ENCODE measurements around the gene FAR1.

The FAR1 gene

DNA sequence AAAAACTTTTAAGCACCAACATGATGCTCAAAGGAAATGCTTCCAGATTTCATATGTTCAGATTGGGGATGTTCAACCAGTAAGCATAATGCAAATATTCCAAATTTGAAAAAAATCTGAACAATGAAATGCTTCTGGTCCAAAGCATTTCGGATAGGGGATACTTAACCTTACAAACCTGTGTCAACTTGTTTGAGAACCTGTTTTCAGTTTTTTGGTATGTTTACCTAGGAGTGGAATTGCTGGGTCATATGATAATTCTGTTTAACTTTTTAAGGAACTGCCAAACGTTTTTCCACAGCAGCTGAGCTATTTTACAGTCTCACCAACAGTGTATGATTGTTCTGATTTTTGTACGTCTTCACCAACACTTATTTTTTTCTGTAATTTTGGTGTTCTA, 23.7 kb downstream of the FAR1 start:
- Histone ChIP-seq H3K4me2 (ENCODE audit: low read length) (no peak overlapping the region), H3K4me1 (ENCODE audit: insufficient read depth, low read length, severe bottlenecking) (no peaks in the 10 kb centered on the region), H3K27ac (ENCODE audit: low read depth, low read length, poor library complexity, severe bottlenecking) (no peak overlapping the region), H3K9ac (ENCODE audit: low read length) (no peak overlapping the region), H2AFZ (ENCODE audit: low read length) (no peak overlapping the region), H3K27me3 (ENCODE audit: insufficient read depth, low read length) (no peaks in the 10 kb centered on the region), H3K9me2 (ENCODE audit: low read depth, low read length) (no peaks in the 10 kb centered on the region), H3K36me3 (ENCODE audit: insufficient read depth, low read length) (peaks cover 43% of the 10 kb centered on the region), H3K9me3 (ENCODE audit: low read length) (no peaks in the 10 kb centered on the region), H3K79me2 (ENCODE audit: insufficient read depth, low read length) (peaks cover 68% of the 10 kb centered on the region), H4K20me1 (ENCODE audit: insufficient read depth, low read length) (no peaks in the 10 kb centered on the region), H3F3A (ENCODE audit: insufficient read depth, low read length) (no peaks in the 10 kb centered on the region), H3K4me3 (ENCODE audit: low read depth, low read length, poor library complexity, severe bottlenecking) (no peak overlapping the region)
- TF ChIP-seq, protein P1, sequence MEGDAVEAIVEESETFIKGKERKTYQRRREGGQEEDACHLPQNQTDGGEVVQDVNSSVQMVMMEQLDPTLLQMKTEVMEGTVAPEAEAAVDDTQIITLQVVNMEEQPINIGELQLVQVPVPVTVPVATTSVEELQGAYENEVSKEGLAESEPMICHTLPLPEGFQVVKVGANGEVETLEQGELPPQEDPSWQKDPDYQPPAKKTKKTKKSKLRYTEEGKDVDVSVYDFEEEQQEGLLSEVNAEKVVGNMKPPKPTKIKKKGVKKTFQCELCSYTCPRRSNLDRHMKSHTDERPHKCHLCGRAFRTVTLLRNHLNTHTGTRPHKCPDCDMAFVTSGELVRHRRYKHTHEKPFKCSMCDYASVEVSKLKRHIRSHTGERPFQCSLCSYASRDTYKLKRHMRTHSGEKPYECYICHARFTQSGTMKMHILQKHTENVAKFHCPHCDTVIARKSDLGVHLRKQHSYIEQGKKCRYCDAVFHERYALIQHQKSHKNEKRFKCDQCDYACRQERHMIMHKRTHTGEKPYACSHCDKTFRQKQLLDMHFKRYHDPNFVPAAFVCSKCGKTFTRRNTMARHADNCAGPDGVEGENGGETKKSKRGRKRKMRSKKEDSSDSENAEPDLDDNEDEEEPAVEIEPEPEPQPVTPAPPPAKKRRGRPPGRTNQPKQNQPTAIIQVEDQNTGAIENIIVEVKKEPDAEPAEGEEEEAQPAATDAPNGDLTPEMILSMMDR (IDR thresholded peaks at IDR 0.05; ENCODE audit: low read length) = no peak
- TF ChIP-seq EZH2 (IDR thresholded peaks at IDR 0.05; ENCODE audit: borderline replicate concordance, low read length) = no peak

DNA sequence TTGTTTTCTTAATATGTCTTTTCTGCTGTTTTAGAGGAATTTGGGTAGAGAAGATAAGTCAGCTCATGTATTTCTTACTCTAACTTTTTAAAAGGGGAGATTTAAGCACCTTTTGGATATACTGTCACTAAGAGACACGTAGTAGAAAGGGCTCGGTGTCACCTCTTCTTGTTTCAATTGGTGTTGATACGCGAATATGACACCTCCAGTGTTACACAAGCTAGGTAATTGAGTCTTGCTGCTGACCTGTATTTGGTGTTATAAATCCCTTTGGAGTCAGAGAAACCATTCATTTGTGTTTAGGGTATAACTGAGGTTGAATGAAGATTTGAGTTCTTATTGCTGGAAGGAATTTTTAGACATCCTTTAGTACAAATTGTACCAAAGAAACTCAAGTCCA, 25.6 kb downstream of the FAR1 start:
- Histone ChIP-seq H3F3A (ENCODE audit: insufficient read depth, low read length) (no peaks in the 10 kb centered on the region), H2AFZ (ENCODE audit: low read length) (no peak overlapping the region), H3K9ac (ENCODE audit: low read length) (no peak overlapping the region), H3K9me2 (ENCODE audit: low read depth, low read length) (no peaks in the 10 kb centered on the region), H3K4me3 (ENCODE audit: low read depth, low read length, poor library complexity, severe bottlenecking) (no peak overlapping the region), H3K4me1 (ENCODE audit: insufficient read depth, low read length, severe bottlenecking) (no peaks in the 10 kb centered on the region), H4K20me1 (ENCODE audit: insufficient read depth, low read length) (no peaks in the 10 kb centered on the region), H3K79me2 (ENCODE audit: insufficient read depth, low read length) (peaks cover 51% of the 10 kb centered on the region), H3K27me3 (ENCODE audit: insufficient read depth, low read length) (no peaks in the 10 kb centered on the region), H3K9me3 (ENCODE audit: low read length) (no peaks in the 10 kb centered on the region), H3K27ac (ENCODE audit: low read depth, low read length, poor library complexity, severe bottlenecking) (no peak overlapping the region), H3K4me2 (ENCODE audit: low read length) (no peak overlapping the region), H3K36me3 (ENCODE audit: insufficient read depth, low read length) (peaks cover 54% of the 10 kb centered on the region)
- TF ChIP-seq, protein P1 (IDR thresholded peaks at IDR 0.05; ENCODE audit: low read length) = no peak
- TF ChIP-seq EZH2 (IDR thresholded peaks at IDR 0.05; ENCODE audit: borderline replicate concordance, low read length) = no peak

GRCh38 chr11:13695886-13696285, 27.4 kb downstream of the FAR1 start:
- H3K4me3 ChIP-seq (ENCODE audit: low read depth, low read length, poor library complexity, severe bottlenecking) = no peak overlapping the region
- H3K79me2 ChIP-seq (ENCODE audit: insufficient read depth, low read length) = peaks cover 35% of the 10 kb centered on the region
- no peaks in the 10 kb centered on the region for H4K20me1 ChIP-seq (ENCODE audit: insufficient read depth, low read length)
- no peaks in the 10 kb centered on the region for H3K27me3 ChIP-seq (ENCODE audit: insufficient read depth, low read length)
- no peak overlapping the region for H2AFZ ChIP-seq (ENCODE audit: low read length)
- peaks cover 67% of the 10 kb centered on the region for H3K36me3 ChIP-seq (ENCODE audit: insufficient read depth, low read length)
- TF ChIP-seq, protein P1 (IDR thresholded peaks at IDR 0.05; ENCODE audit: low read length) = no peak
- TF ChIP-seq EZH2 (IDR thresholded peaks at IDR 0.05; ENCODE audit: borderline replicate concordance, low read length) = no peak
- H3K9ac ChIP-seq (ENCODE audit: low read length) = no peak overlapping the region
- H3K4me2 ChIP-seq (ENCODE audit: low read length) = no peak overlapping the region
- H3K9me2 ChIP-seq (ENCODE audit: low read depth, low read length) = no peaks in the 10 kb centered on the region
- H3K4me1 ChIP-seq (ENCODE audit: insufficient read depth, low read length, severe bottlenecking) = no peaks in the 10 kb centered on the region
- H3F3A ChIP-seq (ENCODE audit: insufficient read depth, low read length) = no peaks in the 10 kb centered on the region
- H3K27ac ChIP-seq (ENCODE audit: low read depth, low read length, poor library complexity, severe bottlenecking) = no peak overlapping the region
- no peaks in the 10 kb centered on the region for H3K9me3 ChIP-seq (ENCODE audit: low read length)

All from OCI-LY1 (cell line).